GM10248 (cell line): ENCODE measurements around the gene SAP30.
A peak's percentile ranks its signal among the peaks of the same experiment; 100 is the strongest.

Source experiments
- CTCF ChIA-PET: fragments of 300-600 bp; sonication (Branson Sonifier 250); formaldehyde crosslinking; extraction: SDS; loops from one replicate; lab custom pipeline; 2021; ENCODE audit warnings: antibody characterized with exemption; lab: Yijun Ruan, JAX
- POLR2A ChIA-PET: fragments of 350-650 bp; sonication (Branson Sonifier 250); formaldehyde crosslinking; extraction: SDS; loops from one replicate; lab custom pipeline; 2020; ENCODE audit warnings: antibody characterized with exemption; lab: Yijun Ruan, JAX
- DNase-seq: peaks from one replicate; pipeline ENCODE4 v3.0.0; 2012; ENCODE audit errors: extremely low spot score
- CTCF ChIP-seq: IDR thresholded peaks from 2 replicates; pipeline ENCODE4 v1.5.1; 2012; ENCODE audit warnings: mild to moderate bottlenecking, low read depth; ENCODE audit errors: extremely low read depth, missing control alignments, control extremely low read depth

Gene SAP30

DNA sequence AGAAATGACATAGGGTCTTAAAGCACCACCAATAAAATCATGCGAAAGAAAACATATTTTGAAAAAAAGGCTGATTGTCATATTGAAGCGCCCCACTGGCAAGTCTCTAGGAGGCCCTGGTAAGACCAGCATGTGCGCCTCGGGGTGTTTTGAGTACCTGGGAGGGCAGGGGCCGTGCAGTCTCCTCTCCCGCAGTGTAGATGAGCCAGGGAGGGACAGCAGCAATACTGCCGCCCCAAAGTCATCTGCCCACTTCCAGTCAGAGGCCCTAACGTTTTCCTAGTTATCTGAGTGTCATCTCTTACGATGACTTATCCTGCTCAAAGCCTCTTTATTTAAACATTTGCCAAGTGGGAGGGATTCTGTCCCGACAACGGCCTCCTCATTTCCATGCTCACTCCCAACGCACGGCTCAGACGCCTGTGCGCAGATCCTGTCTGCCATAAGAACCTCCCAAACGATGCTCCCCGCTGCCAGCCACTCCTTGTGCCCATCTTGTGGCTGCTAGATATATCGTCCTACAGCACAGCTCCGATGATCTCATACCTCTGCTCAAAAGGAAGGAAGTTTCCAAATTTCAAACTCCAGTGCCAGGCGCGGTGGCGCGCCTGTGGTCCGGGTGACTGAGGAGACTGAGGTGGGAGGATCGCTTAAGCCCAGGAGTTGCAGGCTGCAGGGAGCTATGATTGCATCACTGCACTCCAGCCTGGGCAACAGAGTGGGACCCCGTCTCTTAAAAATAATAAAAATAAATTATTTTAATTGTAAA, 45.3 kb downstream of the SAP30 start:
- POLR2A ChIA-PET, result no interaction called here
- DNase-seq, result no peak
- no peak for TF ChIP-seq CTCF
- CTCF ChIA-PET, result interaction anchor here (0.7 to 12.4 kb wide), 14 partner anchors 9 to 402 kb away, joined by 3 to 201 read pairs (median 5); partner anchors contain the start of genes SAP30 and SCRG1

GRCh38 chr4:173417833-173418232, 47.1 kb downstream of the SAP30 start:
- ChIA-PET CTCF (interaction anchor here (0.6 to 12.4 kb wide), 24 partner anchors 9 to 404 kb away, joined by 3 to 201 read pairs (median 5); partner anchors contain the start of gene SCRG1), POLR2A (no interaction called here)
- DNase-seq, result no peak
- no peak for TF ChIP-seq CTCF

GRCh38 chr4:173418639-173419038, 47.9 kb downstream of the SAP30 start:
- DNase-seq, result no peak
- ChIA-PET CTCF (interaction anchor here (0.8 to 12.4 kb wide), 22 partner anchors 13 to 405 kb away, joined by 3 to 201 read pairs (median 6); partner anchors contain the start of gene SCRG1), POLR2A (no interaction called here)
- TF ChIP-seq CTCF, result no peak

DNA sequence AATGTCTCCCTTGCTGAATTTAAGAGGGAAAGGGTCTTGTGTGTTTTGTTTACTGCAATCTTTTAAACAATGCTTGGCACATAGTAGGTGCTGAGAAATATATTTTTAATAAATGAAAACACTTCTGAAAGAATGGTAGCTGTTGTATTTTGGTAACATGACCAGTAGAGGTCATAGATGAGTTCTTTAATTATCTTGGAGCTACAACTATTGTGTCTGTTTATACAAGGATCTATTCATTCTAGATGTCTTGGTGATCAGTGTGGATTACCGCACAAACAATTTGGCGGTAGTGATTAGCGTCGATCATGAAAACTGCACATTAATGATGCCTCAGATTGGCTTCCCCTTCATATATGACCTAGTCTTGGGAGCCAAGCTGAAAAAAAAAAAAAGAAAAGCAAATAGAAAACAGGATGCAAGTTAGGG, 49.6 kb downstream of the SAP30 start:
- DNase-seq, result peak; percentile 24
- CTCF ChIA-PET, result interaction anchor here (0.7 to 12.4 kb wide), 52 partner anchors 9 to 737 kb away, joined by 3 to 201 read pairs (median 4); no protein-coding TSS in a partner anchor
- POLR2A ChIA-PET, result interaction anchor here (0.7 to 0.9 kb wide), 2 partner anchors 86 to 101 kb away, joined by 3 read pairs; partner anchors contain the start of gene HMGB2
- TF ChIP-seq CTCF, result peak; percentile 40

- ChIA-PET POLR2A (interaction anchor here (0.7 to 0.9 kb wide), 2 partner anchors 43 to 86 kb away, joined by 3 read pairs; partner anchors contain the start of gene HMGB2), CTCF (interaction anchor here (0.7 to 12.4 kb wide), 54 partner anchors 9 to 737 kb away, joined by 3 to 201 read pairs (median 4); no protein-coding TSS in a partner anchor)
- no peak for TF ChIP-seq CTCF
- no peak for DNase-seq
Measured at GRCh38 chr4:173420801-173421200, 50.0 kb downstream of the SAP30 start.
